Measurements from ENCODE around the gene DUSP10.

The DUSP10 gene

DNA sequence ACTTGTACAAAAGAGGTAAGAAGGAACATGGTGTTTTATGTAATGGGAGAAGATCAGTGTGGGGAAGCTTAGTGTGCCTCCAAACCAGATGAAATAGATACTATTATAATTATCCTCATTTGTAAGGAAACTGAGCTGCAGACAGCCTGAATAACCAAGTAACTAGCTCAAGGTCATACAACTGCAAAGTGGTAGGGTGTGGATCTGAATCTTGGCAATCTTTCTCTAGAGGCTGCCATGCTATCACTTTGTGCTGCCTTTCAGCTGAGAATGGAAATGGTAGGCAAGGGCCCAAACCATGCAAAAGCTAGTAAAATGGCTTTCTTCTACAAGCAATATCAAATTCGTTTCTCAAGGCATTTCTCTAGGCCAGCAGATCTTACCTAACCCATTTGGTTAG lies 51.0 kb downstream of the DUSP10 start:
- Mint-ChIP-seq H3K4me1 (no peaks in the 10 kb centered on the region), H3K9me3 (peaks cover 8% of the 10 kb centered on the region), H3K4me3 (no peak overlapping the region), H3K27ac (no peak overlapping the region), H3K36me3 (ENCODE audit: low read depth) (no peaks in the 10 kb centered on the region), H3K27me3 (ENCODE audit: low read depth, poor library complexity) (no peaks in the 10 kb centered on the region)
- TF ChIP-seq, protein P1, sequence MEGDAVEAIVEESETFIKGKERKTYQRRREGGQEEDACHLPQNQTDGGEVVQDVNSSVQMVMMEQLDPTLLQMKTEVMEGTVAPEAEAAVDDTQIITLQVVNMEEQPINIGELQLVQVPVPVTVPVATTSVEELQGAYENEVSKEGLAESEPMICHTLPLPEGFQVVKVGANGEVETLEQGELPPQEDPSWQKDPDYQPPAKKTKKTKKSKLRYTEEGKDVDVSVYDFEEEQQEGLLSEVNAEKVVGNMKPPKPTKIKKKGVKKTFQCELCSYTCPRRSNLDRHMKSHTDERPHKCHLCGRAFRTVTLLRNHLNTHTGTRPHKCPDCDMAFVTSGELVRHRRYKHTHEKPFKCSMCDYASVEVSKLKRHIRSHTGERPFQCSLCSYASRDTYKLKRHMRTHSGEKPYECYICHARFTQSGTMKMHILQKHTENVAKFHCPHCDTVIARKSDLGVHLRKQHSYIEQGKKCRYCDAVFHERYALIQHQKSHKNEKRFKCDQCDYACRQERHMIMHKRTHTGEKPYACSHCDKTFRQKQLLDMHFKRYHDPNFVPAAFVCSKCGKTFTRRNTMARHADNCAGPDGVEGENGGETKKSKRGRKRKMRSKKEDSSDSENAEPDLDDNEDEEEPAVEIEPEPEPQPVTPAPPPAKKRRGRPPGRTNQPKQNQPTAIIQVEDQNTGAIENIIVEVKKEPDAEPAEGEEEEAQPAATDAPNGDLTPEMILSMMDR (IDR thresholded peaks at IDR 0.05): no peak
- DNase-seq: no peak

DNA sequence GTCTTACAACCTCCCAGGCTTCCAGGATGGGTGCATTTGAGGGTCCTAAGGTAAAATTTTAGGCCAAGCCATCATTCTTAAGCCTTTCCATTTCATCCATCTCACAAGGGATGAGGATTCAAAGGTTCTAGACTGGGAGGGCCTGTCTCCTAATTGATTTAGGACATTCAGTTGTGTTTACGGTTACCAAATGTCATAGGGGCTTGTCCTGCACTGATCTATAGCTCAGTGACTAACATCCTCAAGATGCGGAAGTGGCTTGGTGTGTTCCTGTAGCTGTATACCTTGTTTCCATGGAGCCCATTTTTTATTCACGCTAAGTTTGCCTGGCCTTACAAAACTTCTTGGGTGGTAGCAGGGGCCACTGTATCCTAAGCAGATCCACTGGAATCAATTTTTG lies 52.8 kb downstream of the DUSP10 start:
- Mint-ChIP-seq H3K36me3 (ENCODE audit: low read depth) (no peaks in the 10 kb centered on the region), H3K27ac (no peak overlapping the region), H3K9me3 (peaks cover 8% of the 10 kb centered on the region), H3K4me3 (no peak overlapping the region), H3K4me1 (no peaks in the 10 kb centered on the region), H3K27me3 (ENCODE audit: low read depth, poor library complexity) (peaks cover 3% of the 10 kb centered on the region)
- DNase-seq: no peak
- TF ChIP-seq, protein P1 (IDR thresholded peaks at IDR 0.05): no peak

DNA sequence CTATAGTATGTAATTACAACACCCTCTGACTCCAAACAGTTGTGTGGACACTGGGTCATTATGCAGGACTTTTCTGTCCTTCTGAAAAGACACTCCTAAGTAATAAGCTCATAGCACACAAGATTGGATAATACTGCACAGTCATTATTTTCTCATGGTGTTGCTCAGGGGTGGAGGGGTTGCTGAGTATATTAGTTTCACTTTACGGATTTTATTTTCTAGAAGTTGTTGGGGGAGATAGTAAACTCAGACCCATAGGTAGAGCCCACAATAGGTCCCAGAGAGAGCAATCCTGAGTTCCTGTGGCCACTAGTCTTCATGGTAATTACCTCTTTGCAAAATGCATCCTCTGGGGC lies 53.4 kb downstream of the DUSP10 start:
- TF ChIP-seq, protein P1 (IDR thresholded peaks at IDR 0.05): no peak
- Mint-ChIP-seq H3K27ac (no peak overlapping the region), H3K36me3 (ENCODE audit: low read depth) (no peaks in the 10 kb centered on the region), H3K4me3 (no peak overlapping the region), H3K9me3 (peaks cover 5% of the 10 kb centered on the region), H3K4me1 (no peaks in the 10 kb centered on the region), H3K27me3 (ENCODE audit: low read depth, poor library complexity) (peaks cover 3% of the 10 kb centered on the region)
- no peak for DNase-seq

DNA sequence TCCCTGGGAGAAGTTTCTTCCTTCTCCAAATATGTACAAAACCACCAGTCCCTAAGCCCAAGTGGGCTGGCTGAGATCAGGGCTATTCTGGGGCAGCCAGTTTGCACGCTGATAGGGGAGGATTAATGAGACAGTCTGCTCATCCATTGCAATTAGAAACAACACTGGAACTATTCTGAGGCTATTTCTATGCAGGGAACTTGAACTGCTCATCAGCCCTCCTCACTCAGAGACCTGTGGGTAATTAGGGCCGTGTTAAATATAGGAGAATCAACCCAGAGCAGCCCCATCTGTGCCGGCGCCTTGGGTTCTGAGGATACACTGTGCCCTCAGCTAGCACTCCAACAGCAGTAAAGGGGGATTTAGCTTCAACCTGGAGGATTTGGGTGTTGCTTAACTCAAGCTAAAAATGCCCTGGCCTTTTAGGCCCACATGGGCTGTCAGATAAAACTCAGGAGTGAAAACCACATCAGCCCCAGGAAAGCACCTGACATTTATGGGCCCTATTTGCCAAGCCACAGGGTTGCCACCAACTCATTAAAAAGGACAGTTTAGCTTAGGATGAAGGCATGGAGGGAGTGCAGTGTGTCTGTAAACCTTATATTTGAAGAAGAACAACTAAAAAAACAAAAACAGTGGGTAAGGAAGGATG lies 53.9 kb downstream of the DUSP10 start:
- no peak for DNase-seq
- Mint-ChIP-seq H3K9me3 (no peaks in the 10 kb centered on the region), H3K36me3 (ENCODE audit: low read depth) (no peaks in the 10 kb centered on the region), H3K4me3 (no peak overlapping the region), H3K27me3 (ENCODE audit: low read depth, poor library complexity) (peaks cover 3% of the 10 kb centered on the region), H3K4me1 (no peaks in the 10 kb centered on the region), H3K27ac (no peak overlapping the region)
- TF ChIP-seq, protein P1 (IDR thresholded peaks at IDR 0.05): no peak

DNA sequence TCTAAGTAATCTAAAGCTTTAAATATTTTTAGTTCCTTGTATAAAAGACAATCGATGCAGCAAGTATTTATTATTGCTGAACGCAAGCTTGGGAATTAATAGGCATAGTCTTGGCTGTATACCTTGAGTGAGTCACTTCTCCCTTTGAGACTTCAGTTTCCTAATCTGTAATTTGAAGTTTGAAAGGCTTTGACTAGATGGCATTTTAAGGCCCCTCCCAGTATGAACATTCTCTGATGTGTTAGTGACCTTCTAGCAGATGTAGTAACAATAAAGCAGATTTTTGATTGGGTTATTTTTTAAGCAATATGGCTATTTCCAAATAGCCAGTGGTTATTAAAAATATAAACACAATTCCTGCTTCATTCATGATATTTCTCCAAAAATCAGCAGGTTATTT lies 58.2 kb downstream of the DUSP10 start:
- Mint-ChIP-seq H3K27me3 (ENCODE audit: low read depth, poor library complexity) (peaks cover 3% of the 10 kb centered on the region), H3K36me3 (ENCODE audit: low read depth) (peaks cover 7% of the 10 kb centered on the region), H3K4me1 (no peaks in the 10 kb centered on the region), H3K4me3 (no peak overlapping the region), H3K27ac (no peak overlapping the region), H3K9me3 (peaks cover 11% of the 10 kb centered on the region)
- TF ChIP-seq, protein P1 (IDR thresholded peaks at IDR 0.05): no peak
- DNase-seq: no peak

DNA sequence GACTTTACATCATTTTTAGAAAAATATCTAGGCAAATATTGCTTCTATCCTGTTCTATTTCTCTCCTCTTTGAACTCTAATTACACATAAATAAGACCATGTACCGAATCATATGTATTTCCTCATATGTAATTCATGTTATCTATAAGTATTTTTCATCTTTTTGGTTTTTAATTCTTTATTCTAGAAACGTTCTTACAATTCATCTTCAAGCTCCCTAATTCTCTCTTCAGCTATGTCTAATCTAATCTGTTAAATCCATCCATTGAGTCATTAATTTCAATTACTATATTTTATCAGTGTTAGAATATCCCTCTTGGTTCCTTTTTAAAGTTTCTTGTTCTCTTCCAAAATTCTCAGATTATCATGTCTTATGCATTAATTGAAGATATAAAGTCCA lies 61.8 kb downstream of the DUSP10 start:
- H3K36me3 Mint-ChIP-seq (ENCODE audit: low read depth): peaks cover 7% of the 10 kb centered on the region
- H3K9me3 Mint-ChIP-seq: peaks cover 15% of the 10 kb centered on the region
- TF ChIP-seq, protein P1 (IDR thresholded peaks at IDR 0.05): no peak
- no peak for DNase-seq
- H3K4me1 Mint-ChIP-seq: no peaks in the 10 kb centered on the region
- no peak overlapping the region for H3K4me3 Mint-ChIP-seq
- no peak overlapping the region for H3K27ac Mint-ChIP-seq
- H3K27me3 Mint-ChIP-seq (ENCODE audit: low read depth, poor library complexity): peaks cover 3% of the 10 kb centered on the region
